HepG2 (cell line): Measurements from ENCODE around the gene MAP3K21. TPM values are rescaled to one million over a fixed set of nuclear protein-coding genes. Genes with fewer than 3 reads are reported as not detected.

Experiments used
- ATAC-seq: fragments of 200-7000 bp; cut with Tn5 transposase; 3 replicates; pipeline ENCODE4 v1.9.1; 2020; ENCODE audit warnings: mild to moderate bottlenecking, moderate library complexity
- BruUV-seq: library from RNA; stranded (reverse); fragments of 400-500 nt; replicated peaks from 2 replicates; lab custom pipeline; 2021; lab: Mats Ljungman, UMichigan
- CTCF ChIA-PET: fragments of 300-600 bp; formaldehyde crosslinking; extraction: SDS; loops from one replicate; lab custom pipeline; 2021; ENCODE audit warnings: low total read pairs, inconsistent platforms, low intra/inter-chr PET ratio; lab: Yijun Ruan, JAX
- POLR2A ChIA-PET: fragments of 350-600 bp; sonication (Branson Sonifier 250); formaldehyde crosslinking; loops from one replicate; lab custom pipeline; 2020; ENCODE audit warnings: antibody characterized with exemption, inconsistent platforms; lab: Yijun Ruan, JAX
- DNase-seq: peaks from one replicate; pipeline ENCODE4 v3.0.0-alpha.2; 2015; ENCODE audit warnings: low spot score
- FAIRE-seq: peaks from 3 replicates; lab custom pipeline; 2011; peaks lifted over from hg19 to GRCh38; lab: Jason Lieb, UNC
- H2AFZ ChIP-seq: one replicate; pipeline ENCODE4 v1.6.1; 2011; ENCODE audit warnings: low read length, inconsistent platforms
- H3K27ac ChIP-seq: fragments of 300-600 bp; 3 replicates; pipeline ENCODE4 v1.8.0; 2011; ENCODE audit warnings: mixed run types, mild to moderate bottlenecking, mixed read lengths, low read length, inconsistent platforms; ENCODE audit not compliant: insufficient read depth; ENCODE audit errors: extremely low read length
- H3K27me3 ChIP-seq, 2 experiments: fragments of 200-600 bp in 1 of 2; 2 replicates in 1 of 2; 3 replicates in 1 of 2; pipeline versions ENCODE4 v1.6.0 to v1.8.0; 2011; ENCODE audit warnings: low read length in 2 of 2, mild to moderate bottlenecking in 2 of 2, moderate library complexity in 2 of 2, inconsistent platforms in 1 of 2; ENCODE audit not compliant: insufficient read depth in 2 of 2, control insufficient read depth in 1 of 2
- H3K36me3 ChIP-seq, 2 experiments: fragments of 200-600 bp in 1 of 2; replicated peaks in 1 of 2; 2 replicates in 1 of 2; 3 replicates in 1 of 2; pipeline versions ENCODE4 v1.5.1 to v1.8.0; 2011; ENCODE audit warnings: low read length in 2 of 2, inconsistent platforms in 1 of 2; ENCODE audit not compliant: insufficient read depth in 2 of 2, control insufficient read depth in 1 of 2
- H3K4me1 ChIP-seq: 2 replicates; pipeline ENCODE4 v1.5.1; 2012; ENCODE audit warnings: low read length, inconsistent platforms; ENCODE audit not compliant: insufficient read depth
- H3K4me2 ChIP-seq: 2 replicates; pipeline ENCODE4 v1.6.0; 2011; ENCODE audit warnings: low read depth, low read length, inconsistent platforms
- H3K4me3 ChIP-seq, 3 experiments: fragments of 200-600 bp in 1 of 3; sonication (generic), shearing (Covaris generic) in 1 of 3; replicated peaks in 1 of 3; 2 replicates each; pipeline ENCODE4 v1.5.1; 2011 to 2016; ENCODE audit warnings: low read length in 3 of 3, inconsistent platforms in 2 of 3, low read depth in 2 of 3, mild to moderate bottlenecking in 2 of 3, control low read depth in 1 of 3, mixed read lengths in 1 of 3; ENCODE audit not compliant: insufficient read depth in 1 of 3
- H3K79me2 ChIP-seq: one replicate; pipeline ENCODE4 v1.6.1; 2011; ENCODE audit warnings: low read length, inconsistent platforms; ENCODE audit not compliant: insufficient read depth
- H3K9ac ChIP-seq: 2 replicates; pipeline ENCODE4 v1.6.0; 2011; ENCODE audit warnings: mild to moderate bottlenecking, low read depth, low read length, inconsistent platforms; ENCODE audit not compliant: insufficient read depth
- H3K9me3 ChIP-seq: 2 replicates; pipeline ENCODE4 v1.5.1; 2012; ENCODE audit warnings: mild to moderate bottlenecking, low read length
- H4K20me1 ChIP-seq: 2 replicates; pipeline ENCODE4 v1.6.0; 2011; ENCODE audit warnings: inconsistent platforms, mild to moderate bottlenecking, low read length, moderate library complexity; ENCODE audit not compliant: insufficient read depth
- RAD21 ChIP-seq: fragments of 450-650 bp; formaldehyde crosslinking; IDR thresholded peaks from 2 replicates; pipeline ENCODE4 v1.5.0; 2020; ENCODE audit warnings: mild to moderate bottlenecking
- SMC3 ChIP-seq: IDR thresholded peaks from 2 replicates; pipeline ENCODE4 v1.6.1; 2011; ENCODE audit warnings: low read length, improper control_type of control experiment
- SP2 ChIP-seq: sonication (generic); formaldehyde crosslinking; IDR thresholded peaks from 2 replicates; pipeline ENCODE4 v1.5.1; 2020; ENCODE audit warnings: mild to moderate bottlenecking, missing genetic modification reagents
- STAG1 ChIP-seq: sonication (generic); formaldehyde crosslinking; IDR thresholded peaks from 2 replicates; pipeline ENCODE4 v1.4.0; 2020; ENCODE audit warnings: missing genetic modification reagents
- WGBS: methylation state at CpG from one replicate; pipeline ENCODE4 v1.1.6; 2017; ENCODE audit warnings: low lambda C conversion rate; 5-methylcytosine and 5-hydroxymethylcytosine counted together
- in situ Hi-C: cut with HindIII; loops from 2 replicates; pipeline ENCODE4 v1.10.0; 2017; ENCODE audit warnings: low pct_unique_long_range_greater_than_20kb; ENCODE audit not compliant: extremely low pct_ligation_motif_present
- intact Hi-C: fragments of 100-400 bp; cut with micrococcal nuclease; formaldehyde crosslinking; loops from one replicate; pipeline ENCODE4 v1.10.0; 2022; ENCODE audit not compliant: unreplicated experiment
- polyA plus RNA-seq, 8 experiments: library from polyadenylated mRNA; depleted of rRNA in 3 of 8; stranded (reverse) in 7 of 8; unstranded in 1 of 8; fragments of >200 nt; fragmentation: Illumina TruSeq in 4 of 8; extraction: Trizol in 4 of 8; gene quantifications; 2 replicates each; pipeline versions ENCODE4 v1.2.1 to v1.2.3, GENCODE V29; 2011 to 2016; ENCODE audit warnings: low read depth in 4 of 8, missing spikeins in 1 of 8, mixed read lengths in 1 of 8; ENCODE audit not compliant: insufficient read depth in 1 of 8
- total RNA-seq, 5 experiments: library from RNA; depleted of rRNA; stranded (reverse); fragments of >200 nt; fragmentation: Illumina TruSeq; extraction: Trizol; gene quantifications; 2 replicates each; pipeline ENCODE4 v1.2.3, GENCODE V29; 2016; ENCODE audit warnings: low read depth in 1 of 5
- TF ChIP-seq, protein P1 (sequence below): sonication (generic); formaldehyde crosslinking; conservative IDR thresholded peaks from 2 replicates; pipeline ENCODE4 v1.8.0; 2022; ENCODE audit warnings: mild to moderate bottlenecking, moderate library complexity, missing genetic modification reagents
- TF ChIP-seq, protein P2 (sequence below): sonication (generic); formaldehyde crosslinking; IDR thresholded peaks from 2 replicates; pipeline ENCODE4 v1.5.0; 2020; ENCODE audit warnings: mild to moderate bottlenecking, missing genetic modification reagents, moderate library complexity
- TF ChIP-seq, protein P3 (sequence below): sonication (generic); formaldehyde crosslinking; IDR thresholded peaks from 2 replicates; pipeline ENCODE4 v1.8.1; 2022; ENCODE audit warnings: low read depth, mild to moderate bottlenecking, missing genetic modification reagents

The MAP3K21 gene
- total and polyA plus RNA-seq, 2 of the 13 experiments (the other 11 are each of a cell fraction or from before 2014, with no cell fraction given) = not detected

DNA sequence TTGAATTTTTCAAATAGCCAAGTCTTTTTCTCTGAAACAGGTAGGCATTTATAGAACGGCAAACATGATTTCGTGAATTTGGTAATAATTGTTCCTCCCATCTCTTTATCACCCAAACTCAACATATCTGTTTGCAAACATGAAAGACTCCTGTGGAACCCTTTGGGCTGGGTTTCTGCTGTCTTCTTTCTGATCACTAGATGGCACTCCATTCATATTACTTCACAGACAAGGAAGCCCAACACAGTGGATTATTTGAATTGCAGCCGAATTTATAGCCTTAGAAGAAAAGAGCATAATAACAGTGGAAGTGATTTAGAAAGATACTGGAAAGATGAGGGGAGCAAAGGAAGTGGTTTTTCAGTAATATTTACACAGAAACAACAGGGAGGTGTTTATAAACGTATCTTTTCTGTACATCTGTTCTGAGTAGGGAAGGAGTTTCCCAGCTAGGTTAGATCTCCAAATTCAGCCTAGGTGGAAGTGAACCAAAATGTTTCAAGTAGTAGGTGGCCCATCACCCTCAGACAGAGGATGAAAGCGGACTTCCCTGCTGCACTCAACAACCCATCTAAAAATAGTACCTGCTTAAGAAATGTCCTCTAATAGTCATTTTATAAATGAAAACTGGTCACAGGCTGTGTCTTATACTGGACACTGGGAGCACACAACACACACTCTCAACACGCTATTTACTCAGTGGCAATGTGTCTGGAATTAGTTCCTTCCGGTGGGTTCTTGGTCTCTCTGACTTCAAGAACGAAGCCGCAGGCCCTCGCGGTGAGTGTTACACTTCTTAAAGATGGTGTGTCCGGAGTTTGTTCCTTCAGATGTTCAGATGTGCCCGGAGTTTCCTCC lies 67.6 kb downstream of the MAP3K21 start:
- no peaks in the 10 kb centered on the region for H4K20me1 ChIP-seq
- H3K9me3 ChIP-seq = no peaks in the 10 kb centered on the region
- intact Hi-C loops = loop anchor here (1.0 kb wide), 2 partner anchors 396 to 671 kb away; no protein-coding TSS in a partner anchor
- H3K36me3 ChIP-seq = no peaks in the 10 kb centered on the region
- FAIRE-seq = peak; percentile 77
- no peaks in the 10 kb centered on the region for H3K27me3 ChIP-seq
- peak; percentile 86 for ATAC-seq
- peak; percentile 33 for DNase-seq
- H3K4me2 ChIP-seq = no peak overlapping the region
- no peak overlapping the region for H3K4me3 ChIP-seq
- in situ Hi-C loops = loop anchor here (10.0 kb wide), 1 partner anchor 670 kb away; no protein-coding TSS in a partner anchor
- no TSS peak for BruUV-seq
- no peak overlapping the region for H3K27ac ChIP-seq
- no peak overlapping the region for H2AFZ ChIP-seq
- no peaks in the 10 kb centered on the region for H3K4me1 ChIP-seq
- WGBS = 44% methylated on average over 12 of the region's 13 CpGs
- CTCF ChIA-PET = interaction anchor here (1.9 kb wide), 1 partner anchor 671 kb away, joined by 13 read pairs; no protein-coding TSS in a partner anchor
- POLR2A ChIA-PET = no interaction called here
- H3K79me2 ChIP-seq = no peaks in the 10 kb centered on the region
- TF ChIP-seq, protein P1, sequence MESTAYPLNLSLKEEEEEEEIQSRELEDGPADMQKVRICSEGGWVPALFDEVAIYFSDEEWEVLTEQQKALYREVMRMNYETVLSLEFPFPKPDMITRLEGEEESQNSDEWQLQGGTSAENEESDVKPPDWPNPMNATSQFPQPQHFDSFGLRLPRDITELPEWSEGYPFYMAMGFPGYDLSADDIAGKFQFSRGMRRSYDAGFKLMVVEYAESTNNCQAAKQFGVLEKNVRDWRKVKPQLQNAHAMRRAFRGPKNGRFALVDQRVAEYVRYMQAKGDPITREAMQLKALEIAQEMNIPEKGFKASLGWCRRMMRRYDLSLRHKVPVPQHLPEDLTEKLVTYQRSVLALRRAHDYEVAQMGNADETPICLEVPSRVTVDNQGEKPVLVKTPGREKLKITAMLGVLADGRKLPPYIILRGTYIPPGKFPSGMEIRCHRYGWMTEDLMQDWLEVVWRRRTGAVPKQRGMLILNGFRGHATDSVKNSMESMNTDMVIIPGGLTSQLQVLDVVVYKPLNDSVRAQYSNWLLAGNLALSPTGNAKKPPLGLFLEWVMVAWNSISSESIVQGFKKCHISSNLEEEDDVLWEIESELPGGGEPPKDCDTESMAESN = no peak
- TF ChIP-seq, protein P2, sequence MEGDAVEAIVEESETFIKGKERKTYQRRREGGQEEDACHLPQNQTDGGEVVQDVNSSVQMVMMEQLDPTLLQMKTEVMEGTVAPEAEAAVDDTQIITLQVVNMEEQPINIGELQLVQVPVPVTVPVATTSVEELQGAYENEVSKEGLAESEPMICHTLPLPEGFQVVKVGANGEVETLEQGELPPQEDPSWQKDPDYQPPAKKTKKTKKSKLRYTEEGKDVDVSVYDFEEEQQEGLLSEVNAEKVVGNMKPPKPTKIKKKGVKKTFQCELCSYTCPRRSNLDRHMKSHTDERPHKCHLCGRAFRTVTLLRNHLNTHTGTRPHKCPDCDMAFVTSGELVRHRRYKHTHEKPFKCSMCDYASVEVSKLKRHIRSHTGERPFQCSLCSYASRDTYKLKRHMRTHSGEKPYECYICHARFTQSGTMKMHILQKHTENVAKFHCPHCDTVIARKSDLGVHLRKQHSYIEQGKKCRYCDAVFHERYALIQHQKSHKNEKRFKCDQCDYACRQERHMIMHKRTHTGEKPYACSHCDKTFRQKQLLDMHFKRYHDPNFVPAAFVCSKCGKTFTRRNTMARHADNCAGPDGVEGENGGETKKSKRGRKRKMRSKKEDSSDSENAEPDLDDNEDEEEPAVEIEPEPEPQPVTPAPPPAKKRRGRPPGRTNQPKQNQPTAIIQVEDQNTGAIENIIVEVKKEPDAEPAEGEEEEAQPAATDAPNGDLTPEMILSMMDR (CRISPR knock-in tag) = peak; percentile 73
- TF ChIP-seq STAG1 (peak; percentile 85), RAD21 (CRISPR knock-in tag) (peak; percentile 39; the same call in 1 of the 2 replicates), SP2 (no peak), SMC3 (peak; percentile 55; the same call in 1 of the 2 replicates)
- TF ChIP-seq, protein P3, sequence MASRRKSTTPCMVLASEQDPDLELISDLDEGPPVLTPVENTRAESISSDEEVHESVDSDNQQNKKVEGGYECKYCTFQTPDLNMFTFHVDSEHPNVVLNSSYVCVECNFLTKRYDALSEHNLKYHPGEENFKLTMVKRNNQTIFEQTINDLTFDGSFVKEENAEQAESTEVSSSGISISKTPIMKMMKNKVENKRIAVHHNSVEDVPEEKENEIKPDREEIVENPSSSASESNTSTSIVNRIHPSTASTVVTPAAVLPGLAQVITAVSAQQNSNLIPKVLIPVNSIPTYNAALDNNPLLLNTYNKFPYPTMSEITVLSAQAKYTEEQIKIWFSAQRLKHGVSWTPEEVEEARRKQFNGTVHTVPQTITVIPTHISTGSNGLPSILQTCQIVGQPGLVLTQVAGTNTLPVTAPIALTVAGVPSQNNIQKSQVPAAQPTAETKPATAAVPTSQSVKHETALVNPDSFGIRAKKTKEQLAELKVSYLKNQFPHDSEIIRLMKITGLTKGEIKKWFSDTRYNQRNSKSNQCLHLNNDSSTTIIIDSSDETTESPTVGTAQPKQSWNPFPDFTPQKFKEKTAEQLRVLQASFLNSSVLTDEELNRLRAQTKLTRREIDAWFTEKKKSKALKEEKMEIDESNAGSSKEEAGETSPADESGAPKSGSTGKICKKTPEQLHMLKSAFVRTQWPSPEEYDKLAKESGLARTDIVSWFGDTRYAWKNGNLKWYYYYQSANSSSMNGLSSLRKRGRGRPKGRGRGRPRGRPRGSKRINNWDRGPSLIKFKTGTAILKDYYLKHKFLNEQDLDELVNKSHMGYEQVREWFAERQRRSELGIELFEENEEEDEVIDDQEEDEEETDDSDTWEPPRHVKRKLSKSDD (CRISPR knock-in tag) = no peak
- H3K9ac ChIP-seq = no peak overlapping the region
